ENCODE measurements around the gene ADRA2B.

Gene ADRA2B

DNA sequence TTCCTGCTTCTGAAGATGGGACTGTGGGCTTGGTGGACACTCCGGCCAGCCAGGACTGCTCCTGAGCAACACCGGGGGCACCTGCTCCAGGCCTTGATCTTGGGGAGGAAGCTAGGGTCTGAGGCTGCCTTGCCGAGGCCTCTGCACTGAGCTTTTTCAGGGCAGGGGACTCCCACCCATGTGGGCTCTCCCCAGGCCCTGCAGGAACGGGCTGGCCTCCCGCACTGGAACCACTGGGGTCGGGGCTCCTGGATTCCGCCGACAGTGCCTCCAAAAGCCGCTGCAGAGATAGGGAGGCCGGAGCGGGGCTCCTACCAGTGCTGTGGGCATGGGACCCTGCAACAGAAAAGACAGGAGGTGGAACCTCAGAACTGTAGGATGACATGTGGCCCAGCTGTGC is 7.6 kb upstream of the ADRA2B start:
- Histone ChIP-seq H3K27ac (no peak overlapping the region), H3K4me3 (IDR thresholded peaks at IDR 0.05; ENCODE audit: insufficient read depth, low read depth, low read length) (no peak overlapping the region), H3K27me3 (ENCODE audit: insufficient read depth, low read depth) (peaks cover 23% of the 10 kb centered on the region), H3K9ac (no peak overlapping the region), H2AFZ (ENCODE audit: low read depth) (no peak overlapping the region), H3K36me3 (ENCODE audit: insufficient read depth) (no peaks in the 10 kb centered on the region), H3K4me2 (no peak overlapping the region), H4K20me1 (ENCODE audit: insufficient read depth) (no peaks in the 10 kb centered on the region), H3K79me2 (ENCODE audit: insufficient read depth, low read depth) (no peaks in the 10 kb centered on the region), H3K4me1 (ENCODE audit: low read depth, poor library complexity, severe bottlenecking) (no peaks in the 10 kb centered on the region)
- TF ChIP-seq, protein P1, sequence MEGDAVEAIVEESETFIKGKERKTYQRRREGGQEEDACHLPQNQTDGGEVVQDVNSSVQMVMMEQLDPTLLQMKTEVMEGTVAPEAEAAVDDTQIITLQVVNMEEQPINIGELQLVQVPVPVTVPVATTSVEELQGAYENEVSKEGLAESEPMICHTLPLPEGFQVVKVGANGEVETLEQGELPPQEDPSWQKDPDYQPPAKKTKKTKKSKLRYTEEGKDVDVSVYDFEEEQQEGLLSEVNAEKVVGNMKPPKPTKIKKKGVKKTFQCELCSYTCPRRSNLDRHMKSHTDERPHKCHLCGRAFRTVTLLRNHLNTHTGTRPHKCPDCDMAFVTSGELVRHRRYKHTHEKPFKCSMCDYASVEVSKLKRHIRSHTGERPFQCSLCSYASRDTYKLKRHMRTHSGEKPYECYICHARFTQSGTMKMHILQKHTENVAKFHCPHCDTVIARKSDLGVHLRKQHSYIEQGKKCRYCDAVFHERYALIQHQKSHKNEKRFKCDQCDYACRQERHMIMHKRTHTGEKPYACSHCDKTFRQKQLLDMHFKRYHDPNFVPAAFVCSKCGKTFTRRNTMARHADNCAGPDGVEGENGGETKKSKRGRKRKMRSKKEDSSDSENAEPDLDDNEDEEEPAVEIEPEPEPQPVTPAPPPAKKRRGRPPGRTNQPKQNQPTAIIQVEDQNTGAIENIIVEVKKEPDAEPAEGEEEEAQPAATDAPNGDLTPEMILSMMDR (conservative IDR thresholded peaks at IDR 0.05; ENCODE audit: low read depth, low read length) = no peak

DNA sequence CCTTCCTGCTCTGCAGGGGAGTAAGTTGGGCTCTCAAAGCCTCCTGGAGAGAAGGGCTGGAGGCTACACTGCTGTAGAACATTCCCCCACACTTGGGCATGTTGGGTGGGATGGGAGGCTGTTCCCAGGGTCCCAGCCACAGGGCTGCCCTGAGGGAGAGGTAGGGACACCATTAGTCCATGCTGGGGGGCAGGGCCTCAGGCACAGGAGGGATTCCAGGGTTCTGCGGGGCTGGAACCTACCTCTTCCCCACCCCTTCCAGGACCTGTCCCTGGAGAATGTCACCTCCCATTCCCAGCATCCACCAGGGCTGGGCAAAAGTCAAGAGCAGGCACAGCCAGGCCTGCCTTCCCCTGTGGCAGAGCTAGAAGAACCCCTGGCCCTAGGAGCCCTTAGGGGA is 6.9 kb upstream of the ADRA2B start:
- no peak overlapping the region for H3K4me2 ChIP-seq
- no peak overlapping the region for H3K9ac ChIP-seq
- H3K79me2 ChIP-seq (ENCODE audit: insufficient read depth, low read depth) = no peaks in the 10 kb centered on the region
- no peaks in the 10 kb centered on the region for H3K4me1 ChIP-seq (ENCODE audit: low read depth, poor library complexity, severe bottlenecking)
- H3K4me3 ChIP-seq (IDR thresholded peaks at IDR 0.05; ENCODE audit: insufficient read depth, low read depth, low read length) = no peak overlapping the region
- H3K27ac ChIP-seq = no peak overlapping the region
- no peaks in the 10 kb centered on the region for H4K20me1 ChIP-seq (ENCODE audit: insufficient read depth)
- no peaks in the 10 kb centered on the region for H3K36me3 ChIP-seq (ENCODE audit: insufficient read depth)
- no peak overlapping the region for H2AFZ ChIP-seq (ENCODE audit: low read depth)
- peaks cover 23% of the 10 kb centered on the region for H3K27me3 ChIP-seq (ENCODE audit: insufficient read depth, low read depth)
- TF ChIP-seq, protein P1 (conservative IDR thresholded peaks at IDR 0.05; ENCODE audit: low read depth, low read length) = no peak

DNA sequence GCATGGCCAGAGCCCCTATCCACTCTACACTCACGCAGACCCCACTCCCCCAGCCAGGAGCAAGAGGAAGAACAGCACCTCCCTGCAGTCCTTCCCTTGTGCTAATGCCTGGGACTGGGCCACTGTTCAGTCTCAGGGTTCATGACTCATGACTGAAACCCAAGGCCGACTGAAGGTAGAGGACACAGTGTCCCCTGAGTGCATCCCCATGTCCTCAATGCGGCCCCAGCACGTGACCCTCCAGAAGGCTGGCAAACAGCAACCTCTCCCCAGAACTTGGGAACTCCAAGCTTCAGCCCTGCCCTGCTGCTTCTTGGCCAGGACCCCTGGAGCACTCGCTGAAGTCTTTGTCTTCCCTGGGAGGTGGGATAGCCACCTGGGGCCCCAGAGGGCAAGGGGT is 6.0 kb upstream of the ADRA2B start:
- no peaks in the 10 kb centered on the region for H3K79me2 ChIP-seq (ENCODE audit: insufficient read depth, low read depth)
- peaks cover 23% of the 10 kb centered on the region for H3K27me3 ChIP-seq (ENCODE audit: insufficient read depth, low read depth)
- H4K20me1 ChIP-seq (ENCODE audit: insufficient read depth) = no peaks in the 10 kb centered on the region
- peaks cover under 1% of the 10 kb centered on the region for H3K4me1 ChIP-seq (ENCODE audit: low read depth, poor library complexity, severe bottlenecking)
- TF ChIP-seq, protein P1 (conservative IDR thresholded peaks at IDR 0.05; ENCODE audit: low read depth, low read length) = no peak
- H3K9ac ChIP-seq = no peak overlapping the region
- no peak overlapping the region for H3K4me3 ChIP-seq (IDR thresholded peaks at IDR 0.05; ENCODE audit: insufficient read depth, low read depth, low read length)
- H3K36me3 ChIP-seq (ENCODE audit: insufficient read depth) = no peaks in the 10 kb centered on the region
- no peak overlapping the region for H3K4me2 ChIP-seq
- no peak overlapping the region for H3K27ac ChIP-seq
- H2AFZ ChIP-seq (ENCODE audit: low read depth) = no peak overlapping the region

DNA sequence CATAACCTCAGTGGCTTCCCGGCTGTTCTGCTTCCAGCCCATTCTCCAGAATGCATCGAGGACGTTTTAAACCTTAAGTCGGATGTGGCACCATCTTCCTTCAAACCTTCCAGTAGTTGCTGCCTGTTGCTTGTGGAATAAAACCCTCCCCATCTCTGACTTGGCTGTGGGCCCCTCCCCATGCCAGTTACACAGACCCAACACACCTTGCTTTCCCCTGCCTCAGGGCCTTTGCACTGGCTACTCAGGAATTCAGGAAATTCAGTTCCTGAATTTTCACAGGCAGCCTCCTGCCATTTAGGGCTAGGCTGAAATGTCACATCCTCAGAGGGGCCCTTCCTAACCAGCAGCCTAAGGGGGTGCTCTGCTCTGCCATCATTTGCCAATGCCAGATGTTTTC is 5.0 kb upstream of the ADRA2B start:
- TF ChIP-seq, protein P1 (conservative IDR thresholded peaks at IDR 0.05; ENCODE audit: low read depth, low read length) = no peak
- Histone ChIP-seq H3K4me2 (no peak overlapping the region), H3K4me3 (IDR thresholded peaks at IDR 0.05; ENCODE audit: insufficient read depth, low read depth, low read length) (no peak overlapping the region)

More for the DNA sequence above, 5.0 kb upstream of the ADRA2B start:
- no peaks in the 10 kb centered on the region for H4K20me1 ChIP-seq (ENCODE audit: insufficient read depth)
- no peak overlapping the region for H3K9ac ChIP-seq
- H2AFZ ChIP-seq (ENCODE audit: low read depth) = no peak overlapping the region
- no peaks in the 10 kb centered on the region for H3K79me2 ChIP-seq (ENCODE audit: insufficient read depth, low read depth)
- no peaks in the 10 kb centered on the region for H3K36me3 ChIP-seq (ENCODE audit: insufficient read depth)
- no peak overlapping the region for H3K27ac ChIP-seq
- peaks cover 23% of the 10 kb centered on the region for H3K27me3 ChIP-seq (ENCODE audit: insufficient read depth, low read depth)
- H3K4me1 ChIP-seq (ENCODE audit: low read depth, poor library complexity, severe bottlenecking) = peaks cover 4% of the 10 kb centered on the region
